ENCODE results near the gene FBXL5. TPM values are rescaled to one million over a fixed set of nuclear protein-coding genes. Genes with fewer than 3 reads are reported as not detected.
"Not testable (repeated sequence)": the region's sequence is repeated elsewhere in the genome, so short reads cannot be mapped to it uniquely, and the experiment has no call there.

The FBXL5 gene
- total RNA-seq, 1 donor from 2014 or later = 60.9 TPM

DNA sequence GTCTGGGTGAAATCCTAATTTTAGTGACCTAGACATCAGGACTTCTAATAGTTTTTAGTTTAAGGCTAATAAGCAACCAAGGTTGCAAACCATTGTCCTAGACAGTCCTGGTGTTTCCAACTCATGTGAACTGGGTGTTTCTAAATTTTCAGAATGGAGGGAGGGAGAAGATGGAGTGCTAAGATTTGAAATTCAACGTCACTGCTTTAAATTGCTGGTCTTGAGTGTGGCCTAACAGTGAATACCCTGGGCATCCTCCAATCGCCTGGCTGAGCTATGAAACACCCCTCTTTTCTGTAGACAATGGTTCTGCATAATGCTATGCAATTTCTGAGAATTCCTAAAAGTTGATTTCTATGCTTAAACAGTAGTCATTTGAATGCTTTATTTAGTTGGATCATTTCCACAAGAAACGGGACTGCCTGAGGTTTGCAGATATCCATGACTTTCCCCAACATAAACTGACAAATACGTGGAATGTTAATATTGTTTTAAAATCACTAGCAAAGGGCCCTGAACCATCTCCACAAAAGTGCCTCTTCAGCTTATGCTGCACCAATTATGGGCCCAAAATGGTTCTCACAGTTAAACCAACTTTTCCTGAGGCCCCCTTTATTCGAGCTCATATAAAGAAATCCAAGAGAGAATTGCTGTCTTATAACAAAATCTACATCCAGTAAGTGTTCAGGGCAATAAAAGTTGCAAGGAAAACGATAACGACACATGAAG, 1.1 kb downstream of the FBXL5 start:
- intact Hi-C loops (cut with DNase I) = loop anchor here (5.0 to 10.0 kb wide), 4 partner anchors 177 to 649 kb away; partner anchors contain the start of genes CPEB2 and TAPT1

DNA sequence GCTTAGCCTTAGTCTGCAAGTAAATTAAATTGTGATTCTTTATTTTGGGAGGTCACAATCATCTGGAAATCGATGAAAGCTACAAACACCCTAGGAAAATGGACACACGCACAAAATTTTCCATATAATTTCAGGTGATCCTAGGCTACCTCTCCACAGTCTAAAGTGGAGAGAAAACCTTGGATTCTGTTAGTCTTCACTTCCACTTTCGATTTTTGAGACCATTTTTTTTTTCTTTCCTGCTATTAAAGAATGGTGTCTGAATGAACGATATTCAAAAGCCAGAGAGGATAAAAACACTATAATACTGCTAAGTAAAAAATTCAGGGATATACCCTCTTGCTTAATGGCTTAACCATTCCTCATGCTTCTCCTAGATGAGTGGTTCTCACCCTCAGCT, 1.7 kb downstream of the FBXL5 start:
- intact Hi-C loops (cut with DNase I) = loop anchor here (5.0 to 10.0 kb wide), 4 partner anchors 176 to 649 kb away; partner anchors contain the start of genes CPEB2 and TAPT1
- no peak for DNase-seq (ENCODE audit: low spot score)

More for the DNA sequence above, 1.1 kb downstream of the FBXL5 start:
- no peak for DNase-seq (ENCODE audit: low spot score)

DNA sequence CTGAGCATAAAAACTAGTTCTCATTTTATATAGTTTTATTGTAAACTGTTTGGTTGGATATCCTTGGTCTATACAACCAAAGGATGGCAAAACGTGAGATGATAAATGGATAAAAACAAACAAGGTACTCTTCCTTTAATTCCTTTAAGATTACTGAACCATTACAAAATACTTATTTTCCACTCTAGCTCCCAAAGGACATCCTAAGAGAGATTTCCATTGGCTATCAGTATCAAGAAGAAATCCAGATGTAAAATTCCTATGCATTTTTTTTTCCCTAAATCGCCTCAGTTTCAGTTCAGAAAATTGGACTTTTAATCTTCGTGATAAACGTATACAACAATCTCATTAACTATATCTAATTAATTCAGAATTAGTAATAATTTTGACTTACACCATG, 2.3 kb downstream of the FBXL5 start:
- DNase-seq (ENCODE audit: low spot score) = no peak
- intact Hi-C loops (cut with DNase I) = loop anchor here (5.0 to 10.0 kb wide), 4 partner anchors 176 to 648 kb away; partner anchors contain the start of genes CPEB2 and TAPT1

DNA sequence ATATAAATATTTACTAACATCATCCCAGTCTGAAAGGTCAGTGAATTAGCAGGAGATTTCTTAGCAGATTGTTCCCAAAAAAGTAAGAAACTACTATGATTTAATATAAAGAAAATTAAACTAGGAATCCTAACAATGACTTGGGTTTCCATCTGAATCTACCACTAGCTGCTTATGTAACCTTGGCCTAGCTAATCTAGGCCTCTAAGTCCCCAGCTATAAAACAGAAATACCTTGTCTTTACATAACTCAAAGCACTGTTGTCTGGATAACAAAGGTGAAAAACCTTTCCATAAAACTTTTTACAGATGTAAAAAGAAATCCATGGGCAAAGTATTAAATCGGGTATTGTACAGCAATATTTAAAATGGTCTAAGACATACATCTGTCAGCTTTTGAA, 3.0 kb downstream of the FBXL5 start:
- intact Hi-C loops (cut with DNase I) = loop anchor here (5.0 to 10.0 kb wide), 4 partner anchors 175 to 647 kb away; partner anchors contain the start of genes CPEB2 and TAPT1
- no peak for DNase-seq (ENCODE audit: low spot score)

DNA sequence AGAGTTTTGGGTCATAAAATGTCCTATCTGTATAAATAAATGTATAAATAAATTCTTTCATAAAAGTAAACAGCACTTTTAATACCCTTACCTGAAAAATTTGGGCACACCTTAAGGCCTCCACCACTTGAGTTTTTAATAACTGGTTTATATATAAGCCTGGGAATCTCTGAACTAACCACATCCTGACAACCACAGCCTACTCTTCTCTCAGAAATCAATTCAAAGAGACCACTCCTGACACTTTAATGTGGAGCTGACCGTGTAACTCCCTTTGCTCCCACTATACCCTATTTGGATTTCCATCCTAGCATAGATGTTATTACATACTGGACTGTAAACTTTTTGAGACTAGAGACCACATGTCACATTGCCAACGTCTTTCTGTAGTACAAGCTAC, 3.5 kb downstream of the FBXL5 start:
- intact Hi-C loops (cut with DNase I) = loop anchor here (5.0 to 10.0 kb wide), 4 partner anchors 174 to 647 kb away; partner anchors contain the start of genes CPEB2 and TAPT1
- no peak for DNase-seq (ENCODE audit: low spot score)

DNA sequence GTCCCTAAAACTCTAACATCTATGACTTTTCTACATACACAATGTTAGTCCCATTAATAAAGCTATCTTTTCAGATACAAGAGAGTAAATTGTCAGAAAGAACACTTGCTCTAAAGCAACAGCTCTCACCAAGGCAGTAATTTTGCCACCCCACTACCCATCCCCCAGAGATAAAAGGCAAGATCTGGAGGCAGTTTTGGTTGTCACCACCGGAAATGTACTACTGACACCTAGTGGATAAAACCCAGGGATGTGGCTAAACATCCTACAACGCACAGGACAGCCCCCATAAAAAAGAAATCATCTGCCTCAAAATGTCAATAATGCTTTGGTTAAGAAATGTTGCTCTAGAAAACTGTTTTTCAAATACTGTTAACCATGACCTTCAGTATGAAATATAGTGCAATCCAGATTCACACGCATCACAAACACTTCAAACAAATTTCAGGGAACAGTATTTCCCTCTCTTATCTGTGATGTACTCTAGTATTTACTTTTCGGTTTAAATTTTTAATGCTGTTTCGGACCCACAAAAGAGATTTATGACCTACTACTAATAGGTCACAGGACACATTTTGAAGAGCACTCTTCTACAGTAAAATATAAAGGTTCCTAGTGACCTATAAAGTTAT, 5.1 kb downstream of the FBXL5 start:
- intact Hi-C loops (cut with DNase I) = loop anchor here (5.0 to 10.0 kb wide), 4 partner anchors 173 to 645 kb away; partner anchors contain the start of genes CPEB2 and TAPT1
- DNase-seq (ENCODE audit: low spot score) = no peak

DNA sequence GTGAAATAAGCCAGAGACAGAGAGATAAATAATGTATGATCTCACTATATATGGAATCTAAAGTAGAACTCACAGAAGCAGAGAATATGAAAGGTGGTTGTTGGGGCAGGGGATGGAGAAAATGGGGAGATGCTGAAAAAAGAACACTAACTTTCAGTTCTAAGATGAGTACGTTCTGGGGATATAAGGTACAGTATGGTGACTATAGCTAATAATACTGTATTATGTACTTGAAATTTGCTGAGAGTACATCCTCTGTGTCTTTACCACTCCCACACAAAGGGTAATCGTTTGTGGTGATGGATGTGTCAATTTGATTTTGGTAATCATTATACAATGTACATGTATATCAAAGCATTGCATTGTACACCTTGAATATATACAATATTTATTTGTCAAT, 6.6 kb downstream of the FBXL5 start:
- intact Hi-C loops (cut with DNase I) = no loop called here

DNA sequence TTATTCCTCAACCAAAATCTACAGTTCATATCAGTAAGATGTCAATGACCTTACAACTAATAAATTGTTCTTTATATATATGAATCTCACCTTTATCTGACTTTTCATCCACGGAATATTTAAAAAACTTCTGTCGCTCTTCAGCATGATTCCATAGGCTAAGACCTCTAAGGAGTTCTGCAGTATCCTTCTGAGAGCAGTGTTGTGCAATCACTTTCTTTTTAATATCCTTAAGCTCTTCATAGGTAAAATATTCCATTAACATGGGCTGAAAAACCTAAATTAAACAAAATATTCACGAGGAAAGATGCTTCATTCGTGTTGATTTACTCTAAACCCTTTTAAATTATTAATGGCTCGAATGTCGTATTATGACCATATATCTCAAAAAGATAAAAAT, 16.7 kb downstream of the FBXL5 start:
- intact Hi-C loops (cut with DNase I) = no loop called here
- no peak for DNase-seq (ENCODE audit: low spot score)

More for the DNA sequence above, 6.6 kb downstream of the FBXL5 start:
- no peak for DNase-seq (ENCODE audit: low spot score)

DNA sequence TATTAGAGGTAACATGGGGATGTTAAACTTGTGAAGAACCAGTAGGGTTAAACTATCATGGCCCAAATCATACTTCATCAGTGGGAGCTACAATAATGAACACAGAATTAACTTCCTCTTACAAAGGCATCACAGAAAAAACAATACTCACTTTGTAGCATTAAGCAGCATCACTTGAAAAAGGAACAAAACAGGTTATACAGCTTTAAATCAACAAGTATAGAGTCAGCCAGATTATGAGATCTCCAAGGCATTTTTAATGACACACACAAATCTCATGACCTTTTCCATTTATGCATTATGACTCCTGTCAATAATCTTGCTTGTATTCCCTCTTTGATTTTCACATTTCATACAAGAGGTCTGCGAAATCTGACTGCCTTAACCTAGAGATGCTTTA, 18.3 kb downstream of the FBXL5 start:
- no peak for DNase-seq (ENCODE audit: low spot score)
- intact Hi-C loops (cut with DNase I) = no loop called here

DNA sequence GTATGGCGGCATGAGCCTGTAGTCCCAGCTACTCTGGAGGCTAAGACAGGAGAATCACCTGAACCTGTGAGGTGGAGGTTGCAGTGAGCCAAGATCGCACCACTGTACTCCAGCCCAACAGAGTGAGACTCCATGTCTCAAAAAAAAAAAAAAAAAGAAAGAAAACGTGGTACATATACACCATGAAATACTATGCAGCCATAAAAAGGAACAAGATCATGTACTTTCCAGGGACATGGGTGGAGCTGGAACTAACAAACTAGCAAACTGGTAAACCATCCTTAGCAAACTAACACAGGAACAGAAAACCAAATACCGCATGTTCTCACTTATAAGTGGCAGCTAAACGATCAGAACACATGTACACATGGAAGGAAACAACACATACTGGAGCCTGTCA, 37.8 kb downstream of the FBXL5 start:
- intact Hi-C loops (cut with DNase I); DNase-seq (ENCODE audit: low spot score): not testable (repeated sequence)

DNA sequence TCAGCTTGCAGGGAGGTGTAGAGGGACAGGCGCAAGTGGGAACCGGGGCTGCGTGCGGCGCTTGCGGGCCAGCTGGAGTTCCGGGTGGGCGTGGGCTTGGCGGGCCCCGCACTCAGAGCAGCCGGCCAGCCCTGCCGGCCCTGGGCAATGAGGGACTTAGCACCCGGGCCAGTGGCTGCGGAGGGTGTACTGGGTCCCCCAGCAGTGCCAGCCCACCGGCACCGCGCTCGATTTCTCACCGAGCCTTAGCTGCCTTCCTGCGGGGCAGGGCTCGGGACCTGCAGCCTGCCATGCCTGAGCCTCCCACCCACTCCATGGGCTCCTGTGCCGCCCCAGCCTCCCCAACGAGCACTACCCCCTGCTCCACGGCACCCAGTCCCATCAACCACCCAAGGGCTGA, 40.3 kb downstream of the FBXL5 start:
- intact Hi-C loops (cut with DNase I); DNase-seq (ENCODE audit: low spot score): not testable (repeated sequence)

DNA sequence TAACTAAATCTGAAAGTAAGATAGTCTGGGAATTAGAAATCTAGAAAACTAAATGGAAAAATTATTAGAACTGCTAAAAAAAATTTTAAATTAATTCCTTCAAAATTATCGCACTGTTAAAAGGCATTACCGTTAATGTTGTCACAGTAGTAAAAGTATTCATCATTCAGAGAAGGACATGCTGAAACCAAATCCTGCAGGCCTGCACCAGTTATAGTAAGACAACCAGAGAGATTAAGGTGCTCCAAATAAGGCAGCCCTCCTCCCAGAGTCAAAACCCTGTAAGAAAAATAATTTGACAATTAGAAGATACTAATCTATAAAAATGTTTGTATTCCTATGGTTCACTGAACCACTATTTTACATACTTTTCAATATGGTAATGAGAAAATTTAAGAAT, 43.0 kb downstream of the FBXL5 start:
- intact Hi-C loops (cut with DNase I) = no loop called here
- DNase-seq (ENCODE audit: low spot score) = no peak

DNA sequence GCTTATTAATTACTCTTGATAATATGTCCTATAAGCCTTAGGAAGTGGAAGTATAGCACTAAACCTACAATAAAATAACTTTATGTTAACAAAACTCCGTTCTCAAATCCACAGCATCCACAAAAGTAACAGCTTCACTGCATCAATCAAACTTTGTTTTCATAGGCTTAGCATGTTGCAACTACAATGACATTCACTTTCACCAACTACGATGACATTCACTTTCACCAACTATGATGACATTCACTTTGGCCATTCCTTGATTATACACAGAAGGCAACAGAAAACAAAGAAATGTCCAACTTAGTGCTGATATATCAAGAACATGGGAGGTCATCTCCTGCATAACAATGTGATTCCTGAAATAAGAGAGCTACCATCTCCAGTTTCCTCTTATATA, 44.3 kb downstream of the FBXL5 start:
- intact Hi-C loops (cut with DNase I) = no loop called here
- no peak for DNase-seq (ENCODE audit: low spot score)

DNA sequence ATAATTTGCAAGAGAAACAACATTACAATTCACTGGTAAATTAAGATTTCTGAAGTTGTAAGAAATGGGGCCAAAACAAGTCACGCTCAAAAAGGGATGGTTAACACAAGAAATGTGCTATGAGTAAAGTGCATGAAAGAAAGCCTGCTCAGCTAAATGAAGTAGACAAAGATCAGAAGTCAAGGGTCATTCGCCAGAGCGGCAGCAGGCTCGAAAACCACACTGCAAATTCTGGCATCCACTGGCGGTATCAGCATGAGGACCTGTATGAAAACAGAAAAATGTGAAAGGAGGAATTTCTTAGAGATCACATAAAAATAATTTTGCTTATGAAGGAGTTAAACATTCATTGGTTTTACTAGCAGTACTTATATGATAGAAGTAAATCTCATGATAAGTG, 49.6 kb downstream of the FBXL5 start:
- DNase-seq (ENCODE audit: low spot score) = no peak
- intact Hi-C loops (cut with DNase I) = no loop called here

DNA sequence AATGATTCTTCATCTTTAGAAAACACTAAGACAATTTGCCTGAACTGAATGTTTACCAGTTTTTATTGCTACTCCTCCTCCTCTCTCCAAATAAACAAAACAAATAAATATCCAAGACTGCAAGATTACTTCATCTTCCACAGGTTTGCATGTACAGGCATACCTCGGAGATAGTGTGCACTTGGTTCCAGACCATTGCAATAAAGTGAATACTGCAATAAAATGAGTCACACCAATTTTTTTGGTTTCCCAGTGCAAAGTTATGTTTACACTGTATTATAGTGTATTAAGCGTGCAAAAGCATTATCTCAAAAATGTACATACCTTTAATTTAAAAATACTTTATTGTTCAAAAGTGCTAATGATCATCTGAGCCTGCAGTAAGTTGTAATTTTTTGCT, 53.3 kb downstream of the FBXL5 start:
- intact Hi-C loops (cut with DNase I) = no loop called here
- DNase-seq (ENCODE audit: low spot score) = no peak

DNA sequence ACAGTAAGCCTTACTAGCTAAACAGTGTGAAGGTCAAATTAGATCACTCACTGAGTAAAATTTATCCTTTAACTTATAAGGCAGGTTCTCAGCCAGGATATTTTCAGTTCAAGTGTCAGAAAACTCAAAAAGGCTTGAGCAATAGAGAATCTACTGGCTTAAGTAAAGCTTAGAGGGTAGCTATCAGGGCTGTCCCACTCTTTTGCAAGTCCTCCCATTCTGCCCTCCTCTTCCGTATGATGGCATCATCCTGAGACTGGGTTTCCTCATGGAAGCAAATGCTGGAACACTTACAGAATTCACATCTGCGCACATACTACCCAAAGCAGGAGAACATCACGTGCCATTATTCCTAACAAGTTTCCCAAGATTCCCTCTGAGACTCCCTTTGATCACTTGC, 55.0 kb downstream of the FBXL5 start:
- intact Hi-C loops (cut with DNase I) = no loop called here
- no peak for DNase-seq (ENCODE audit: low spot score)

DNA sequence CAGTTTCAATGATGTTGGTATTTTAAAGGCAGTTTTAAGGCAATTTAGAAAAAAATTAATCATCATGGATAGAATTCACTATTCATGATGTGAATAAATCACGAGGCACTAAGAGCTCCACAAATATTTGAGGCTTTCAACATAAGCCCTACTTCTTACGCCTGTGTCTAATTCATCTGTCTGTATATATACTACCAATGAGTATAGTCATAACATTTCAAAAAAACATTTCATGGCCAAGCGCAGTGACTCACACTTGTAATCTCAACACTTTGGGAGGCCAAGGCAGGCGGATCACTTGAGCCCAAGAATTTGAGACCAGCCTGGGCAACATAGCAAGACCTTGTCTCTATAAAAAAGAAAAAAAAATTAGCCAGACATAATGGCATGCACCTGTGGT, 56.5 kb downstream of the FBXL5 start:
- intact Hi-C loops (cut with DNase I) = no loop called here
- no peak for DNase-seq (ENCODE audit: low spot score)

DNA sequence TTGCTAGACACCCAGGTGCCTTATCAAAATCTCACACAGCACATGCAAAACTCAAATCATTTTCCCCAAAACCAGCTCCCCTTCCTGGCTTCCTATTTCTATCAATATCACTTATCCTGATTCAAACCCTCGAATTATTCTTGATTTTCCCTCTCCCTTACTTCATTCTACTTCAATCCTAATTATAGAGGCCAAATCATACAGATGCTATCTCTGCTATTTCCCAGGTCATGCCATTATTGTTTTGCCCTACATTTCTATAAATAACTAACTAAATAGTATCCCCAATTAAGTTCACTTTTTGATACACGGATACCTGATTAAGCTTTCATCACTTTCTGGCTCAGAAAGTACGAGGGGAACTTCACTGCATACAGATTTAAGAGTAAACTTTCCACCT, 62.4 kb downstream of the FBXL5 start:
- intact Hi-C loops (cut with DNase I) = no loop called here
- no peak for DNase-seq (ENCODE audit: low spot score)

DNA sequence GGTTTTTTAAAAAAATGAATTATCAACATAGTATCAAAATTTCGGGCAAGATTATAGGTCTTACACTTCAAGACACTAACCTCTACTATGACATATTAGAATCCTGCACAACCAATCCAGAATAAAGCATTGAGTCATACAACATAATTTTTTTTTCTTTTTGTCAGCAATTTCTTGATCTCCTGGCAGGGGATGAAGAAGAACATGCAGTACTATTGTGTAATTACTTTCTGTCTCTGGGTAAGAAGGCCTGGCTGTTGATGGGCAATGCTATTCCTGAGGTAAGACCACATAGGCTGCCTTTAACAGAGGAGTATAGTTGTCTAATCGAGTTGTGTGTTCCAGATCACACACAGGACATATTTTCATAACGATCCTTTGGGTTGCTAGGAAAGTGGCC, 67.5 kb downstream of the FBXL5 start:
- no peak for DNase-seq (ENCODE audit: low spot score)
- intact Hi-C loops (cut with DNase I) = no loop called here

DNA sequence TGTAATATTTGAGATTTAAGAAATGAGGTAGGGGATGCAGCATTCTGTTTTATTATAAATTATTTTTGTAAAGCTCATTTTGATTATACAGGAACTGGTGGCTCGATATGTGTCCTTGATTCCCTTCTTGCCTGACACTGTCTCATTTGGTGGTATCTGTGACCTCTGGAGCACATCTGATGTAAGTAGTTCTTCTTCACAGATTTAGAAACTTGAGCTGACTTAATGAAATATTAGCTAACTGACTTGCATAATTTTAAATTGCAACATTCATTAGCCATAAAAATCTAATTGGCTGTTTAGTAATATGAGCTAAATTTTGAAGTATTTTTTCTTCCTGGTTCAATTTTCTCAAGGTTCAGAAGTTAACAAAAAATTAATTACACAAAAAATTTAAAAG, 69.1 kb downstream of the FBXL5 start:
- intact Hi-C loops (cut with DNase I) = no loop called here
- DNase-seq (ENCODE audit: low spot score) = no peak

DNA sequence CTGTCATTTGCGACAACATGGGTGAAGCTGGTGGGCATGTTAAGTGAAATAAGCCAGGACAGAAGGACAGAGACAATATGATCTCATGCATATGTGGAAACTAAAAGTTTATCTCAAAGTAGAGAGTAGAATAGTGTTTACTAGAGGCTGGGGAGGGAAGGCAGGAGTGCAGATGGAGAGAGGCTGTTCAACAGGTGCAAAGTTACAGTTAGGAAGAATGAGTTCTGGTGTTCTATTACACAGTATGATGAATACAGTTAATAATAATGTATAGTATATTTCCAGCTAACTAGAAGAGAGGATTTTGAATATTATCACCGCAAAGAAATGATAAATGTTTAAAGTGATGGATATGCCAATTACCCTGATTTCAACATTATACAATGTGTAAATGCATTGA, 69.8 kb downstream of the FBXL5 start:
- no peak for DNase-seq (ENCODE audit: low spot score)
- intact Hi-C loops (cut with DNase I) = no loop called here

Measured in cardiac septum (tissue), 1 donor.